Vagina (tissue), 2 donors: ENCODE results near the gene SOX1. TPM values are rescaled to one million over a fixed set of nuclear protein-coding genes. Genes with fewer than 3 reads are reported as not detected.

Experiments
- DNase-seq, 2 donors: peaks; one replicate each; pipeline ENCODE4 v3.0.0-alpha.2; 2017; ENCODE audit errors: extremely low spot score in 2 of 2
- H3K27ac ChIP-seq: fragments of 200-600 bp; sonication (generic); one replicate; pipeline ENCODE4 v1.5.1; 2019
- H3K27me3 ChIP-seq: fragments of 200-600 bp; sonication (generic); one replicate; pipeline ENCODE4 v1.5.1; 2019
- H3K36me3 ChIP-seq, 2 donors: fragments of 200-600 bp; sonication (generic); one replicate each; pipeline ENCODE4 v1.5.1; 2017 to 2019
- H3K4me1 ChIP-seq: fragments of 200-600 bp; sonication (generic); one replicate; pipeline ENCODE4 v1.5.1; 2019
- H3K4me3 ChIP-seq, 2 donors: fragments of 200-600 bp; sonication (generic); 1 replicate in 1 of 2; 2 replicates in 1 of 2; pipeline ENCODE4 v1.5.1; 2016 to 2019
- H3K9me3 ChIP-seq: fragments of 200-600 bp; sonication (generic); one replicate; pipeline ENCODE4 v1.5.1; 2019
- POLR2A ChIP-seq, 2 donors: fragments of 450-650 bp; IDR thresholded peaks; one replicate each; pipeline ENCODE4 v1.6.1; 2017; ENCODE audit warnings: antibody characterized with exemption in 2 of 2, mild to moderate bottlenecking in 2 of 2, moderate library complexity in 2 of 2
- POLR2AphosphoS5 ChIP-seq, 2 donors: sonication (generic); formaldehyde crosslinking; IDR thresholded peaks; one replicate each; pipeline ENCODE4 v1.9.0; 2017; ENCODE audit warnings: antibody characterized with exemption in 2 of 2, mild to moderate bottlenecking in 2 of 2, low read depth in 1 of 2; ENCODE audit not compliant: insufficient read depth in 1 of 2
- intact Hi-C: fragments of 100-400 bp; cut with DNase I; formaldehyde crosslinking; loops from one replicate; pipeline ENCODE4 v1.15.1; 2023
- total RNA-seq: library from RNA; depleted of rRNA; stranded (reverse); fragments of >200 nt; gene quantifications from one replicate; pipeline ENCODE4 v1.2.3, GENCODE V29; 2016
- TF ChIP-seq, protein P1 (sequence below), 3 experiments: fragments of 450-650 bp in 2 of 3; fragments of 200-600 bp in 1 of 3; sonication (generic) in 1 of 3; IDR thresholded peaks; one replicate each; pipeline ENCODE4 v1.5.1; 2017 to 2019; ENCODE audit warnings: antibody characterized with exemption in 3 of 3, mild to moderate bottlenecking in 2 of 3, moderate library complexity in 2 of 3

The SOX1 gene
- total RNA-seq, 1 donor from 2014 or later = not detected

GRCh38 chr13:112095354-112095753 is 28.4 kb downstream of the SOX1 start:
- H3K27me3 ChIP-seq = no peaks in the 10 kb centered on the region
- H3K27ac ChIP-seq = no peak overlapping the region
- intact Hi-C loops = no loop called here
- TF ChIP-seq, protein P1, sequence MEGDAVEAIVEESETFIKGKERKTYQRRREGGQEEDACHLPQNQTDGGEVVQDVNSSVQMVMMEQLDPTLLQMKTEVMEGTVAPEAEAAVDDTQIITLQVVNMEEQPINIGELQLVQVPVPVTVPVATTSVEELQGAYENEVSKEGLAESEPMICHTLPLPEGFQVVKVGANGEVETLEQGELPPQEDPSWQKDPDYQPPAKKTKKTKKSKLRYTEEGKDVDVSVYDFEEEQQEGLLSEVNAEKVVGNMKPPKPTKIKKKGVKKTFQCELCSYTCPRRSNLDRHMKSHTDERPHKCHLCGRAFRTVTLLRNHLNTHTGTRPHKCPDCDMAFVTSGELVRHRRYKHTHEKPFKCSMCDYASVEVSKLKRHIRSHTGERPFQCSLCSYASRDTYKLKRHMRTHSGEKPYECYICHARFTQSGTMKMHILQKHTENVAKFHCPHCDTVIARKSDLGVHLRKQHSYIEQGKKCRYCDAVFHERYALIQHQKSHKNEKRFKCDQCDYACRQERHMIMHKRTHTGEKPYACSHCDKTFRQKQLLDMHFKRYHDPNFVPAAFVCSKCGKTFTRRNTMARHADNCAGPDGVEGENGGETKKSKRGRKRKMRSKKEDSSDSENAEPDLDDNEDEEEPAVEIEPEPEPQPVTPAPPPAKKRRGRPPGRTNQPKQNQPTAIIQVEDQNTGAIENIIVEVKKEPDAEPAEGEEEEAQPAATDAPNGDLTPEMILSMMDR (IDR thresholded peaks at IDR 0.05) = no peak
- TF ChIP-seq POLR2A (IDR thresholded peaks at IDR 0.05) (no peak), POLR2AphosphoS5 (IDR thresholded peaks at IDR 0.05; ENCODE audit: insufficient read depth in 1 of 2, low read depth in 1 of 2) (no peak)
- no peaks in the 10 kb centered on the region for H3K4me1 ChIP-seq
- H3K36me3 ChIP-seq = no peaks in the 10 kb centered on the region
- no peaks in the 10 kb centered on the region for H3K9me3 ChIP-seq
- H3K4me3 ChIP-seq = no peak overlapping the region
- DNase-seq = peak; percentile 47 to 84

DNA sequence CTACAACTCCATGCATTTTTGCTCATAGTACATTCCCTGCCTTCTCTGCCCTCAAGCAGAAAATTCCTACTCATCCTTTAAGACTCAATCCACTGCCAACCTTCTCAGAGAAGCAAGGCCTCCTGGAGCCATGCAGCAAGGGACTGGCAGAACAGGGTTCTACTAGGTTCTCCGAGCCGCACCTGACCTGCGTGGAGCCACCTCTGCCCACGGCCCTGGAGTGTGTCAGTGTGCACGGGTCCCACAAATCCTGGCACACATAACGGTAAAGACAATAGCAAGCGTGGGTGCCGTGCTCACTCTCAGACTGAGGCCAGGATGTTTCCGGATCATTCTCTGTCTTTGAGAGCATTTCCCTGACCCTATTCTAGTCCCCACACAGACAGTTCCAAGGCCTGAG is 30.0 kb downstream of the SOX1 start:
- TF ChIP-seq POLR2A (IDR thresholded peaks at IDR 0.05) (no peak), POLR2AphosphoS5 (IDR thresholded peaks at IDR 0.05; ENCODE audit: insufficient read depth in 1 of 2, low read depth in 1 of 2) (no peak)
- TF ChIP-seq, protein P1 (IDR thresholded peaks at IDR 0.05) = no peak
- intact Hi-C loops = no loop called here
- Histone ChIP-seq H3K27me3 (no peaks in the 10 kb centered on the region), H3K27ac (no peak overlapping the region), H3K36me3 (no peaks in the 10 kb centered on the region), H3K4me3 (no peak overlapping the region), H3K9me3 (no peaks in the 10 kb centered on the region), H3K4me1 (no peaks in the 10 kb centered on the region)
- peak in 1 of 2 donors; percentile 56 for DNase-seq

DNA sequence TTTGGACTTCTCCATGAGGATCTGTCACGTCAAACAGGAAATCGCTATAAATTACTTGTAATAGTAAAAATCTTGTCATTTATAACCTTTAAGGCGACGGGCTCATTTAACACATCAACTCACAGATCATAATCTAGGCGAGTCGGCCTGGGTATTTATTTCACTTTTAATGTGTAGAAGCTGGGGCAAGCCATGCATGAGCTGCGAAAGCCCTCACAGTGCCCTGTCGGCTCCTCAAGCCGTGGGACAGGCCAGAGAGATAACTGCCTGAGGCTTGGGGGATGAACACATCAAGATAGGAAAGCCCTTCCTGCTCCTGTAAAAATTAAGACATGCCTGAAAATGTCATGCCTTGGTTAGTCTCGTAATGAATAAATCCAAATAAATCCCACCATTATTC is 30.8 kb downstream of the SOX1 start:
- TF ChIP-seq, protein P1 (IDR thresholded peaks at IDR 0.05) = no peak
- TF ChIP-seq POLR2AphosphoS5 (IDR thresholded peaks at IDR 0.05; ENCODE audit: insufficient read depth in 1 of 2, low read depth in 1 of 2) (no peak), POLR2A (IDR thresholded peaks at IDR 0.05) (no peak)
- intact Hi-C loops = no loop called here
- H3K27me3 ChIP-seq = no peaks in the 10 kb centered on the region
- no peaks in the 10 kb centered on the region for H3K36me3 ChIP-seq
- no peak overlapping the region for H3K4me3 ChIP-seq
- no peak overlapping the region for H3K27ac ChIP-seq
- H3K9me3 ChIP-seq = no peaks in the 10 kb centered on the region
- DNase-seq = peak in 1 of 2 donors; percentile 32
- no peaks in the 10 kb centered on the region for H3K4me1 ChIP-seq

- no peaks in the 10 kb centered on the region for H3K27me3 ChIP-seq
Observed at GRCh38 chr13:112098699-112099098, 31.8 kb downstream of the SOX1 start.

GRCh38 chr13:112101360-112101930 is 34.5 kb downstream of the SOX1 start:
- H3K9me3 ChIP-seq = no peaks in the 10 kb centered on the region
- H3K36me3 ChIP-seq = no peaks in the 10 kb centered on the region
- H3K4me3 ChIP-seq = no peak overlapping the region
- TF ChIP-seq, protein P1 (IDR thresholded peaks at IDR 0.05) = no peak
- TF ChIP-seq POLR2AphosphoS5 (IDR thresholded peaks at IDR 0.05; ENCODE audit: insufficient read depth in 1 of 2, low read depth in 1 of 2) (no peak), POLR2A (IDR thresholded peaks at IDR 0.05) (no peak)
- H3K27ac ChIP-seq = no peak overlapping the region
- H3K27me3 ChIP-seq = no peaks in the 10 kb centered on the region
- H3K4me1 ChIP-seq = no peaks in the 10 kb centered on the region
- intact Hi-C loops = no loop called here
- no peak for DNase-seq

More at GRCh38 chr13:112098699-112099098, 31.8 kb downstream of the SOX1 start:
- no peak overlapping the region for H3K27ac ChIP-seq
- H3K4me3 ChIP-seq = no peak overlapping the region
- no peaks in the 10 kb centered on the region for H3K36me3 ChIP-seq
- DNase-seq = no peak
- intact Hi-C loops = no loop called here
- TF ChIP-seq POLR2A (IDR thresholded peaks at IDR 0.05) (no peak), POLR2AphosphoS5 (IDR thresholded peaks at IDR 0.05; ENCODE audit: insufficient read depth in 1 of 2, low read depth in 1 of 2) (no peak)
- TF ChIP-seq, protein P1 (IDR thresholded peaks at IDR 0.05) = no peak
- H3K4me1 ChIP-seq = no peaks in the 10 kb centered on the region
- no peaks in the 10 kb centered on the region for H3K9me3 ChIP-seq
